ENCODE results near the gene HTR4.
A peak's percentile ranks its signal among the peaks of the same experiment; 100 is the strongest.

HTR4 gene

DNA sequence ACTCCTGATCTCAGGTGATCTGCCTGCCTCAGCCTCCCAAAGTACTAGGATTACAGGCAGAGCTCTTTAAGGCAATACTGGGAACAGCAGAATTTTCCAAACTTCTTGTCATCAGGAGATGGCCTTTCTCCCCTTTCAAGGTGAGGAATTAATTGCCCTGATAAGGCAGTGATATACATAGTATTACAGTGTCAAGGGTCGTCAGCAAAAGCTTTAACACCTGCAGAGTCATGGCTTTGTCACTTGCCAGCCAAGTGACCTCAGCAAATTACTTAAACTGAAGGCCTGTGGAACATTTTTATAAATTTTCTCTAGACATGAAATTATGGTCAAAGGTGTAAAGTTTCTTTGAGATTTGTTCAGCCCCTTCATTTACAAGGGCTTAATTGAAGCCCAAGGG, 211.1 kb downstream of the HTR4 start:
- DNase-seq: peak; percentile 39
- Histone ChIP-seq H3K4me3 (ENCODE audit: low read length) (no peak overlapping the region), H3K36me3 (ENCODE audit: control insufficient read depth, insufficient read depth, low read length) (no peaks in the 10 kb centered on the region)

GRCh38 chr5:148438933-148439332, 215.4 kb downstream of the HTR4 start:
- H3K36me3 ChIP-seq (ENCODE audit: control insufficient read depth, insufficient read depth, low read length): no peaks in the 10 kb centered on the region
- H3K79me2 ChIP-seq (ENCODE audit: control insufficient read depth, insufficient read depth, low read length): no peaks in the 10 kb centered on the region
- H3K27me3 ChIP-seq (ENCODE audit: insufficient read depth, low read length, poor library complexity): no peaks in the 10 kb centered on the region
- no peak for DNase-seq
- no peak overlapping the region for H3K4me2 ChIP-seq (ENCODE audit: low read length)
- no peak overlapping the region for H2BK120ac ChIP-seq (ENCODE audit: low read depth, low read length)
- no peak overlapping the region for H2BK15ac ChIP-seq (replicated peaks; ENCODE audit: low read depth)
- H3K18ac ChIP-seq (ENCODE audit: low read length): no peak overlapping the region
- no peaks in the 10 kb centered on the region for H3K4me1 ChIP-seq (ENCODE audit: control insufficient read depth, low read depth, low read length)
- H2BK5ac ChIP-seq (ENCODE audit: low read length): no peak overlapping the region
- H3K4ac ChIP-seq (ENCODE audit: low read depth, low read length): no peak overlapping the region
- no peak overlapping the region for H3K56ac ChIP-seq (ENCODE audit: low read length)
- no peak overlapping the region for H4K5ac ChIP-seq (ENCODE audit: low read length)
- H3K4me3 ChIP-seq (ENCODE audit: low read length): no peak overlapping the region
- no CpG with 5 or more reads among the region's 2 CpGs for WGBS (ENCODE audit: extremely low coverage, insufficient coverage, low lambda C conversion rate)
- H3K23ac ChIP-seq (ENCODE audit: low read length): no peak overlapping the region
- H3K27ac ChIP-seq (ENCODE audit: low read depth, low read length): no peak overlapping the region
- H3K9ac ChIP-seq (ENCODE audit: low read length): no peak overlapping the region
- H4K8ac ChIP-seq (ENCODE audit: low read depth, low read length): no peak overlapping the region
- H2AK5ac ChIP-seq (ENCODE audit: low read length): no peak overlapping the region
- H3K79me1 ChIP-seq (ENCODE audit: low read length): no peaks in the 10 kb centered on the region

More for the DNA sequence above, 211.1 kb downstream of the HTR4 start:
- no peak overlapping the region for H3K56ac ChIP-seq (ENCODE audit: low read length)
- H3K18ac ChIP-seq (ENCODE audit: low read length): no peak overlapping the region
- no peak overlapping the region for H2BK120ac ChIP-seq (ENCODE audit: low read depth, low read length)
- H3K23ac ChIP-seq (ENCODE audit: low read length): no peak overlapping the region
- no peak overlapping the region for H4K8ac ChIP-seq (ENCODE audit: low read depth, low read length)
- H2BK5ac ChIP-seq (ENCODE audit: low read length): no peak overlapping the region
- no peaks in the 10 kb centered on the region for H3K79me2 ChIP-seq (ENCODE audit: control insufficient read depth, insufficient read depth, low read length)
- H2BK15ac ChIP-seq (replicated peaks; ENCODE audit: low read depth): no peak overlapping the region
- H3K79me1 ChIP-seq (ENCODE audit: low read length): no peaks in the 10 kb centered on the region
- H3K4ac ChIP-seq (ENCODE audit: low read depth, low read length): no peak overlapping the region
- H3K9ac ChIP-seq (ENCODE audit: low read length): no peak overlapping the region
- no peak overlapping the region for H3K4me2 ChIP-seq (ENCODE audit: low read length)
- WGBS (ENCODE audit: extremely low coverage, insufficient coverage, low lambda C conversion rate): no CpG with 5 or more reads among the region's 1 CpG
- no peak overlapping the region for H3K27ac ChIP-seq (ENCODE audit: low read depth, low read length)
- no peak overlapping the region for H4K5ac ChIP-seq (ENCODE audit: low read length)
- no peak overlapping the region for H2AK5ac ChIP-seq (ENCODE audit: low read length)
- H3K27me3 ChIP-seq (ENCODE audit: insufficient read depth, low read length, poor library complexity): no peaks in the 10 kb centered on the region
- H3K4me1 ChIP-seq (ENCODE audit: control insufficient read depth, low read depth, low read length): no peaks in the 10 kb centered on the region

GRCh38 chr5:148437249-148437648, 217.1 kb downstream of the HTR4 start:
- Histone ChIP-seq H3K27ac (ENCODE audit: low read depth, low read length) (no peak overlapping the region), H3K4me2 (ENCODE audit: low read length) (no peak overlapping the region), H3K9ac (ENCODE audit: low read length) (no peak overlapping the region), H4K8ac (ENCODE audit: low read depth, low read length) (no peak overlapping the region), H3K23ac (ENCODE audit: low read length) (no peak overlapping the region), H3K79me1 (ENCODE audit: low read length) (no peaks in the 10 kb centered on the region), H2BK15ac (replicated peaks; ENCODE audit: low read depth) (no peak overlapping the region), H3K18ac (ENCODE audit: low read length) (no peak overlapping the region), H2AK5ac (ENCODE audit: low read length) (no peak overlapping the region), H3K4me1 (ENCODE audit: control insufficient read depth, low read depth, low read length) (no peaks in the 10 kb centered on the region), H3K27me3 (ENCODE audit: insufficient read depth, low read length, poor library complexity) (no peaks in the 10 kb centered on the region), H3K79me2 (ENCODE audit: control insufficient read depth, insufficient read depth, low read length) (no peaks in the 10 kb centered on the region), H3K36me3 (ENCODE audit: control insufficient read depth, insufficient read depth, low read length) (no peaks in the 10 kb centered on the region), H2BK5ac (ENCODE audit: low read length) (no peak overlapping the region), H3K4ac (ENCODE audit: low read depth, low read length) (no peak overlapping the region), H2BK120ac (ENCODE audit: low read depth, low read length) (no peak overlapping the region), H4K5ac (ENCODE audit: low read length) (no peak overlapping the region), H3K4me3 (ENCODE audit: low read length) (no peak overlapping the region), H3K56ac (ENCODE audit: low read length) (no peak overlapping the region)
- DNase-seq: no peak
- no CpG with 5 or more reads among the region's 6 CpGs for WGBS (ENCODE audit: extremely low coverage, insufficient coverage, low lambda C conversion rate)

GRCh38 chr5:148436029-148436428, 218.3 kb downstream of the HTR4 start:
- H3K27me3 ChIP-seq (ENCODE audit: insufficient read depth, low read length, poor library complexity): no peaks in the 10 kb centered on the region
- no peaks in the 10 kb centered on the region for H3K79me2 ChIP-seq (ENCODE audit: control insufficient read depth, insufficient read depth, low read length)
- H2BK15ac ChIP-seq (replicated peaks; ENCODE audit: low read depth): no peak overlapping the region
- no peak overlapping the region for H3K27ac ChIP-seq (ENCODE audit: low read depth, low read length)
- H3K18ac ChIP-seq (ENCODE audit: low read length): no peak overlapping the region
- no peak overlapping the region for H3K56ac ChIP-seq (ENCODE audit: low read length)
- WGBS (ENCODE audit: extremely low coverage, insufficient coverage, low lambda C conversion rate): no CpG with 5 or more reads among the region's 3 CpGs
- H4K8ac ChIP-seq (ENCODE audit: low read depth, low read length): no peak overlapping the region
- no peak overlapping the region for H3K4me2 ChIP-seq (ENCODE audit: low read length)
- no peak overlapping the region for H2BK120ac ChIP-seq (ENCODE audit: low read depth, low read length)
- no peak for DNase-seq
- H2AK5ac ChIP-seq (ENCODE audit: low read length): no peak overlapping the region
- no peak overlapping the region for H2BK5ac ChIP-seq (ENCODE audit: low read length)
- no peak overlapping the region for H3K9ac ChIP-seq (ENCODE audit: low read length)
- H3K36me3 ChIP-seq (ENCODE audit: control insufficient read depth, insufficient read depth, low read length): no peaks in the 10 kb centered on the region
- no peak overlapping the region for H3K4me3 ChIP-seq (ENCODE audit: low read length)
- H3K23ac ChIP-seq (ENCODE audit: low read length): no peak overlapping the region
- no peaks in the 10 kb centered on the region for H3K4me1 ChIP-seq (ENCODE audit: control insufficient read depth, low read depth, low read length)
- H3K79me1 ChIP-seq (ENCODE audit: low read length): no peaks in the 10 kb centered on the region
- no peak overlapping the region for H4K5ac ChIP-seq (ENCODE audit: low read length)
- H3K4ac ChIP-seq (ENCODE audit: low read depth, low read length): no peak overlapping the region

GRCh38 chr5:148433826-148434225, 220.5 kb downstream of the HTR4 start:
- Histone ChIP-seq H2BK15ac (replicated peaks; ENCODE audit: low read depth) (no peak overlapping the region), H3K79me1 (ENCODE audit: low read length) (no peaks in the 10 kb centered on the region), H2AK5ac (ENCODE audit: low read length) (no peak overlapping the region), H3K9ac (ENCODE audit: low read length) (no peak overlapping the region), H3K4me1 (ENCODE audit: control insufficient read depth, low read depth, low read length) (no peaks in the 10 kb centered on the region), H3K23ac (ENCODE audit: low read length) (no peak overlapping the region), H3K27ac (ENCODE audit: low read depth, low read length) (no peak overlapping the region), H3K4me3 (ENCODE audit: low read length) (no peak overlapping the region), H3K56ac (ENCODE audit: low read length) (no peak overlapping the region), H3K4me2 (ENCODE audit: low read length) (no peak overlapping the region), H2BK5ac (ENCODE audit: low read length) (no peak overlapping the region), H3K4ac (ENCODE audit: low read depth, low read length) (no peak overlapping the region), H3K18ac (ENCODE audit: low read length) (no peak overlapping the region), H2BK120ac (ENCODE audit: low read depth, low read length) (no peak overlapping the region), H3K36me3 (ENCODE audit: control insufficient read depth, insufficient read depth, low read length) (no peaks in the 10 kb centered on the region), H3K79me2 (ENCODE audit: control insufficient read depth, insufficient read depth, low read length) (no peaks in the 10 kb centered on the region), H3K27me3 (ENCODE audit: insufficient read depth, low read length, poor library complexity) (no peaks in the 10 kb centered on the region), H4K5ac (ENCODE audit: low read length) (no peak overlapping the region), H4K8ac (ENCODE audit: low read depth, low read length) (no peak overlapping the region)
- WGBS (ENCODE audit: extremely low coverage, insufficient coverage, low lambda C conversion rate): no CpG with 5 or more reads among the region's 3 CpGs
- no peak for DNase-seq
